Measurements from ENCODE around the gene SELENBP1.
"Not testable (repeated sequence)": the region's sequence is repeated elsewhere in the genome, so short reads cannot be mapped to it uniquely, and the experiment has no call there.

Gene SELENBP1

DNA sequence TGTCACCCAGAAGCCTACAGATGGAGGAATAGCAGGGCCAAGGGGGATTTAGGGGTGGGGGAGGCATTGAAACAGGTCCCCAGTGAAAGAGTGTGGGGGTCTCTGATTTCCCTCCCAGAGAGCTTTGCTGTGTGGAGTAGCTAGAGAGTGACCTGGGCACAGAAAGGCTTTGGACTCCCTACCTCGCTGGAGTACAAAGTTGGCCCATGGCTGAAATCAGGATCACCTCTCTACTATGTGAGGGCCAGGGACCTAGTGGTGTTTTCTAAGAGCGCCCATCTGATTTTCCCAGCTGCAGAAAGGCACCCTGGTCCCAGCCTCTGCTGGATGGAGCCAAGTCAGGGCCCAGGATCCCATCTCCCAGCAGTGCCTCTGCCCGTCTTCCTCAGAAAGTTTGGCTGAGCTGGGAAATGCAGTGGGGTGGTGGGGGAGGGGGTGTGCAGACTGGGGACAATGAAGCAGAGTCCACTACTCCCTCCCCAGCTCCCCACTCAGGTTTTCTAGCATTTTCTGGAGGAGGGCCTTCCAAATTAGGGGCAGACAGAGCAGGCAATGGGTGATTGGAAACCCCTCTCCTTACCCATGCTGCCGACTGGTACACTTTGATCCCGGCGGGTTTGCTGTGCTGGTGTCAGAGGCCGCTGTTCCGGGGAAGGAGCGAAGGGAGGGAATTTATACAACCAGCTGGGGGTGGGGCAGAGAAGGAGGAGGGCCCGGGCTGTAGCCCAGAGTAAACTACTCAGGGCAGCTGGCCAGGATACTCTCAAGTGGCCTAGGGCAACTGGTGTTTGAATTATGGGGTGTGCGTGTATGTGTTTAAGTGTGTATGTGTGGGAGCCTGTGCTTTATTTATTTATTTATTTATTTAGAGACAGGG lies at the start of gene SELENBP1:
Gene SELENBP1 (minus strand): TSS at position 648 of the 877 bp plus-strand sequence. CDS start 64 bp downstream, at position 584.
- DNase-seq, result no peak

DNA sequence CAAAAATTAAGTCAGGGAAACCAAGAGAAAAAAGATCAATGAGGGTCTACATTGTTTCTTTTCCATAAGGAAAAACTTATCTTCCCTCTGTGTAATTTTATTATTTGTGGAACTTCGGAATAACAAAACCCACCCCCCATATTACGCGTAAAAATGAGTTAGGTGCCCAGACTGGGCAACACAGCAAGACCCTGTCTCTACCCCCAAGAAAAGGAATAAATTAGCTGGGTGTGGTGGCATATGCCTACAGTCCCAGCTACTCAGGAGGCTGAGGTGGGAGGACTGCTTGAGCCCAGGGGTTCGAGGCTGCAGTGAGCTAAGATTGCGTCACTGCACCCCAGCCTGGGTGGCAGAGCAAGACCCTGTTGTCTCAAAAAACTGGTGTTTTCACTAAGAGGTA lies 47.3 kb upstream of the SELENBP1 start:
- no peak for DNase-seq

DNA sequence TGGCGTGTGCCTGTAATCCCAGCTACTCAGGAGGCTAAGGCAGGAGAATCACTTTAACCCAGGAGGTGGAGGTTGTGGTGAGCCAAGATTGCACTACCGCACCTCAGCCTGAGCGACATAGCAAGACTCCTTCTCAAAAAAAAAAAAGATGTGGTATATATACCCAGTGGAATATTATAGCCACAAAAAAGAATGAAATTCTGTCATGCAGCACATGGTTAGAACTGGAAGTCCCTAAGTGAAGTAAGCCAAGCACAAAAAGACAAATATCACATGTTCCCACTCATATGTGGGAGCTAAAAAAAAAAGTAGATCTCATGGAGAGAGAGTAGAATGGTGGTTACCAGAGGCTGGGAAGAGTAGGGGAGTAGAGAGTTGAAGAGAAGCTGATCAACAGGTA lies 45.6 kb upstream of the SELENBP1 start:
- no peak for DNase-seq

DNA sequence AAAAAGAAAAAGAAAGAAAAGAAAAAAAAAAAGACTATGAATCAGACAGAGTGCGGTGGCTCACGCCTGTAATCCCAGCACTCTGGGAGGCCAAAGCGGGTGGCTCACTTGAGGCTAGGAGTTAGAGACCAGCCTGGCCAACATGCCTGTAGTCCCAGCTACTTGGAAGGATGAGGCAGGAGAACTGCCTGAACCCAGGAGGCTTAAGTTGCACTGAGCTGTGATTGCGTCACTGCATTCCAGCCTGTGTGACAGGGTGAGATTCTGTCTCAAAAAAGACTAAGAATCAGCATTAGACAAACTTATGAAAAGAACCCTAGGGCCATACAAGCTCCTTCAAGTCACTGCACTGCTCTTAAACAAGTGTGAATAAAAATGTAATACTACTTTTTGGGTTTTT lies 43.7 kb upstream of the SELENBP1 start:
- DNase-seq, result no peak

DNA sequence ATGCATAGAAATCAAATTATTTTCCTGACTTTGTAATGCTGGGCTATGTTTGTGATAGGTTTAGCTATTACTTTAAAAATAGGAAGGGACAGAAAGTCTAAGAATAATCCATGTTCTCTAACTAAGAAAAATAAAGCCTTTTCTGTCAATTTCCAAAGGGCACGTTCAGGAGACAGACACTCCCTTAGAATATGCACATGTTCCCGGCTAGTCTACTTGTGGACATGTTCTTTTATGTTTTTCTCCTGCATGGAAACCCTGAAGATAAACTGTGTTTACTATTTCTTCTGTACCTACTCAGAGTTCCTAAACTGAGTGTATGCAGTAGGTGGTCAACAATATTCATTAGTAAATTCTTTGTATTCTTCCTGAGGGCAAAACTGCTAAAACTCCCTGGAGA lies 39.4 kb upstream of the SELENBP1 start:
- DNase-seq, result no peak

DNA sequence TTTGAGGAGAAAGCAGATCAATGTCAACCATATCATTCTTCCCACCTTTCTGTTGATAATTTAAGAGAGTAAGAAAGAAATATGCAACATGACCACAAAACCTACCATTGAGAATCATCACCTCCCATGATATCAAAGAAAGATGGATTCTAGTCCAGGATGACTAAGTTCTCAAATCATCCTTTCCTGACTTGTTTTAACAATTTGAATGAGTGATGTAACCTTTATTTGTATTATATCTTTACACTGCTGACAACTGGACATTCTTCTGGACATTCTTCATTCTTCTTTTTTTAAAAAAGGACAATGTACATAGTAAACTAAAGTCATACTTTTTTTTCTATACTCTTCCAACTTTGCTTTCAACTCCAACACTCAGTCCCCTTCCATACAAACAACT lies 36.4 kb upstream of the SELENBP1 start:
- no peak for DNase-seq

DNA sequence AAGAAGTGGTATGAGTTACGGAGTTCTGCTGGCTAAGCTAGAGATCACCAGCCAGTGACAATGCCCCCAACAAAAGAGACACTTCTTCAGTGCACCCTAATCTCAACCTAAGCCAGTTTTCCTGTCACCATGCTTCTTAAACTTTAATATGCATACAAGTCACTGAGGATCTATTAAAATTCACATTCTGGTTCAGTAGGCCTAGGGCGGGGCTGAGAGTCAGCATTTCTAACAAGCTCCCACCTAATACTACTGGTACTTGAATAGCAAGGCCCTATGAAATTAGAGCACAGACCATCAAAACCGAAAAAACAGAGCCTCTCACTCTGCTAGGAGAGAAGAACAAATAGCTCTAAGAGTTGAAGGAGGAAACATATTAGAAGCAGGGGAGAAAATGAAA lies 34.8 kb upstream of the SELENBP1 start:
- DNase-seq, result no peak

DNA sequence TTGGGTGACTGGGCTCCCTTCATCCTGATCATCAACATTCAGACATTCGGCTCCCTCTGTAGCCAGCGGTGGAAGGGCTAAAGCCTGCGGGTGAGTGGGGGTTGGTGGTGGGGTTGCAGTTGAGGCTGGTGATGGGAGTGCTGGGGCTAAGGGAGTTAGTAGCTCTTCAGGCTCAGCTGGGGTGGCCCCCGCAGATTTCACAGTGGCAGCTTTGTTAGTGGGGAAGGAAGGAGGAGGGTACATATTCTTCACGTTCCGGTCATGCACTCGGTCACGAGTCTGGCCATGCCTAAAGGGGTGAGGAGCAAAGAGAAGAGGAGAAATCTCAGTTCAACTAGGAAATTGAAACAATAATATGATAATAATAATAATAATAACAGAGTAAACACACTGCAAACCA lies 33.7 kb upstream of the SELENBP1 start:
- DNase-seq, result no peak

DNA sequence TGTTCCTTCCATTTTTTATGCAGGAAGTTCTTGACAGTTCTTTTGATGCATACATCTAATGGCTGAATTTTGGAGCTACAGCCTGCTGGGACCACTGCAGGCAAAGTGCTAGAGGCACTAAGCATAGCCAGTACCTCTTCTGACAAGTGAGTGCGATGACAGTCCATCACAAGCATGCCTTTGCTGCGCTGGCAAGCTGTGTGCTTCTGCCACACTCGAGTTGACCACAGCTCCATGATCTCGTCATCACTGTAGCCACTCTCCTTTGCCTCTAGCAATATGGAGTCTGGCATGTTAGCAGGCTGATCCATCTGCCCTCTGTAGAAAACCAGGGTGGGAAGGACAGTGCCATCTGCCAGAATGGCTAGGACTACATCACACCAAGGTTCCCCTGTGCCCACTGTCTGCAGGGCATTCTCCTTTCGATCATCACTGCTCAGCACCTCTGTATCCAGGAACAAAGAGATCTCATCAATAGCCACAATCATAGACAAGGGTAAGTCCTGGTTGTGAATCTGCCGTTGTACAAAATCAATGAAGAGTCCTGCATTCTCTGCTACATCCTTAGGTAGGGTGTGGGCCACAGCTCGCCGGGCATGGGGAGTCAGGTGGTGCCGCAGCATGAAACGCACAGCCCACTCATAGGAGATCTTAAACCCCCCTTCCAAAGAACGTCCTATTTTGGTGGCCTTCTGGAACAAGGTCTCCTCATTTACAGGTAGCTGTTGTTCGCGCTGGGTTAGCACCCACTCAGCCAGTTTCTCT lies 32.9 kb upstream of the SELENBP1 start:
- DNase-seq, result no peak

DNA sequence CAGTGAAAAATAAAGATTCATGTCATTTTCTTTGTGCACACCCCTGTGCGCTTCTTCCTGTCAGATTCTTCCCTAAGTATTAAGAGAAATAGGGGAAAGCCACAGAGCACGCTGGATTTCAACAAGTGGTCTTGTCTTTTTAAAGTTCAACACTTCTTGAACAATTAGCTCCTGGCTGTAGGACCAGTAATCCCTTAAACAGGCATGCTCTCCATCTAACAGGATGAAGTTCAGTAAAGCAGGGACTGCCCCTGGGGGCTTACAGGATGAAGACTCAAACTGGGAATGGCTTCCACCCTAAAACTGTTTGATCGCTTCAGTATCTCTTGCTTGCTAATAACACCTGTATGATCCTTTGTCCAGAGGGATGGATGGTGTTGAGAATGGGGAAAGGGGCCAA lies 31.1 kb upstream of the SELENBP1 start:
- DNase-seq, result no peak

DNA sequence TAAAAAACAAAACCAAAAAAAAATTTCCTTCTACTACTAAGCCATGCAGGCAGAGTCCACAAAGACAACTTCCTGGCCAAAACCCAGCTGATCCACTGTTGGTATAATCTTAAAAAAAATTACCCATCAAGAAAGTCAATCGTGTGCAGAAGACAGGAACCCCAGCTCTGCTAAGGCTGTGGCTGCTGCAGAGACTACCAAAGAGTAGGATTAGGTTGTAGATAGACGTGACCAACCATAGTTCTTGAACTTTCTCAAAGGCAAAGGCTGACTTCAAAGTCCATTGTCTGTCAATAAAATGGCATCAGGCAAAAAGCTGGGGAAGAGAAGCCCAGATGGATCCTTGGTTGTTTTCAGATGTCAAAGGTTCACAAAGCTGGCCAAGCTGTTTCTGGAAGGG lies 30.3 kb upstream of the SELENBP1 start:
- DNase-seq, result no peak

DNA sequence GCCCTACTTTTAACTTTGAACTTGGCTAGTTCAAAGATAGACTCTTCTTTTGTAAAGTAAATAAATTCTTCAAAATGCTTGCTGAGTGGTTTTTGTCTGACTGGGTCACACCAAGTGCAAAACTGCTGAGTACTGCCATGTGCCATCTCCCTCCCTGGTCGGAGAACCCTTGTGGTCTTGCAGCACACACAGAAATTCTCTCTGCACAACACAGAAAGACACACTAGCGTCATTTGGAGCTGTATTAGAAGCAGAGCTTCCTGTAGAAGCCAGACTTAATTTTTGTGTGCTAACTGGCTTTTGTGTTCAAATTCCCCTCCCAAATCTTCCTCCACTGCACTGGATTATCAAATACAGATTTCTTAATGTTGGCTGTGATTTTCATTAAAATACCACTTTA lies 29.4 kb upstream of the SELENBP1 start:
- DNase-seq, result no peak

DNA sequence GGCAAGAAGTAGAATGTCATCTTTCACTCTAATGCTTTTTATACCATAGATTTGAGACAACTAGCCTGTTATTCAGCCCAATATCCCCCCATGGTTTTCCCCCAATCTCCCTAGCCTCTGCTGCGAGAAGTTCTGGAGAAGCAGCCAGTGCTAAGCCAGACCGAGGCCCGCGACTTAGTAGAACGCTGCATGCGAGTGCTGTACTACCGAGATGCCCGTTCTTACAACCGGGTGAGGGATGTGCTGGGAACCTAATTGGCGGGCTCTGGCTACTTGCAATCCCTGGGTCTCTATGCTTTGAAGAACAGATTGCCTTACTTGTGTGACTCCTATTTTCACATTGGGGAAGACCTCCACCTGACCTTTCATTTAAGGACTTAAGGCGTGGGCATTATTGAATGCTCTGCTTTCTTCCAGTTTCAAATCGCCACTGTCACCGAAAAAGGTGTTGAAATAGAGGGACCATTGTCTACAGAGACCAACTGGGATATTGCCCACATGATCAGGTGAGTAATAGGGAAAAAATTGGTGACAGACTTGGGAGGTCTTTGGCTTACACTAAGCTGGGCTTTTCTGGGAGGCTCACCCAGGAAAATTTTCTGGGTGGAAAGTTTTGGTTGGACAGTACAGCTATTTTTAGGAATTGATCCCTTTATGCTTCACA lies 28.8 kb upstream of the SELENBP1 start:
- DNase-seq, result no peak

DNA sequence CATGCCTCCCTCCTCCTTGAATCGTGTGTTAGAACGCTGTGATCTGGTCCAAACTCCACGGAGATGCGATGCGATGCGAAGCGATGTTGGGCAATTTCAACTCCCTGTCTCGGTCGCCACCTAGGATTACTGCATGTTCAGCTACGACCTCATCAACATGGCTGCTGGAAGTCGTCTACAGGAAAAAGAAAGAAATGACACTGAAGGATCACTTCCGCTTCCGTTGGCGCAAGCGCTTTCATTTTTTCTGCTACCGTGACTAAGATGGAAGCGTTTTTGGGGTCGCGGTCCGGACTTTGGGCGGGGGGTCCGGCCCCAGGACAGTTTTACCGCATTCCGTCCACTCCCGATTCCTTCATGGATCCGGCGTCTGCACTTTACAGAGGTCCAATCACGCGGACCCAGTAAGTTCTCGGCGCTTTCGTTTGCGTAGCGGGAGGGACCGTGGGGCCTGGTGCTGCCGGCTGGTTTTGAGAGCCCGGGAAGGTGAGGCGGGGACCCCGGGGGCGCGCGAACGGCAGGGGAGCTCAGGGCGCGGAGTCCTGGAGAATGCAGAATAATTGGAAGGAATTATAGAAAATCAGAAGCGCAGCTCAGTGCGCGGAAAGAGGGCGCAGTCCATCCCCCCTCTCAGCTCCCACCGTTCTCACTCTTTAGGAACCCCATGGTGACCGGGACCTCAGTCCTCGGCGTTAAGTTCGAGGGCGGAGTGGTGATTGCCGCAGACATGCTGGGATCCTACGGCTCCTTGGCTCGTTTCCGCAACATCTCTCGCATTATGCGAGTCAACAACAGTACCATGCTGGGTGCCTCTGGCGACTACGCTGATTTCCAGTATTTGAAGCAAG lies 27.0 kb upstream of the SELENBP1 start, which contains the start of gene PSMB4:
Gene PSMB4 (plus strand): TSS at position 250 of the 848 bp plus-strand sequence. CDS start 15 bp downstream, at position 265.
- DNase-seq, result peak; percentile 88 to 90

DNA sequence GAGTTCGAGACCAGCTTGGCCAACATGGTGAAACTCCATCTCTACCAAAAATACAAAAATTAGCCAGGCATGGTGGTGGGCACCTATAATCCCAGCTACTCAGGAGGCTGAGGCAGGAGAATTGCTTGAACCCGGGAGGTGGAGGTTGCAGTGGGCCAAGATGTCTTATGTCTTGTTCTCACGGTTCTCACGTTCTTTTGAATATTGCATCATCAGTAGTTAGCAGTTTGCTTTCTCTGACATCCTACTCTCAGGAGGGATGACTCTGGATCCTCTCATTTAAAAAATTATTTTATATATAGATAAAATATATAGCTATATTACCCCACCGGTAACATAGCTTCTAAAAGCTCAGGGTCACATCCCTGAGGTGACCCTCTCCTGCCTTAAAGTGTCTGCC lies 23.8 kb upstream of the SELENBP1 start:
- not testable (repeated sequence) for DNase-seq

DNA sequence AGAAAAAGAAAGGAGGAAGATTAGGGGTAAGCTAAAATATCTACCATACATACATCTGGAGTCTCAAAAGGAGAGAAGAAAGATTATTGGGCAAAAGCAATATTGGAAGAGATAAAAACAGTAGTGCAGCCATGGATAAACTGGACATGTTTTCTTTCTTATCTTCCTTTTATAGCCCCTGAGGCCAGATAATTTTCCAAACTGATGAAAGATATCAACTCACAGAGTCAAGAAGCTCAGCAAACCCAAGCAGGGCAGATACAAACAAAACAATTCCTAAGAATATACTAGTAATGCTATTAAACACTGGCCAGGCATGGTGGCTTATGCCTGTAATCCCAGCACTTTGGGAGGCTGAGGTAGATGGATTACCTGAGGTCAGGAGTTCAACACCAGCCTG lies 21.1 kb upstream of the SELENBP1 start:
- no peak for DNase-seq

DNA sequence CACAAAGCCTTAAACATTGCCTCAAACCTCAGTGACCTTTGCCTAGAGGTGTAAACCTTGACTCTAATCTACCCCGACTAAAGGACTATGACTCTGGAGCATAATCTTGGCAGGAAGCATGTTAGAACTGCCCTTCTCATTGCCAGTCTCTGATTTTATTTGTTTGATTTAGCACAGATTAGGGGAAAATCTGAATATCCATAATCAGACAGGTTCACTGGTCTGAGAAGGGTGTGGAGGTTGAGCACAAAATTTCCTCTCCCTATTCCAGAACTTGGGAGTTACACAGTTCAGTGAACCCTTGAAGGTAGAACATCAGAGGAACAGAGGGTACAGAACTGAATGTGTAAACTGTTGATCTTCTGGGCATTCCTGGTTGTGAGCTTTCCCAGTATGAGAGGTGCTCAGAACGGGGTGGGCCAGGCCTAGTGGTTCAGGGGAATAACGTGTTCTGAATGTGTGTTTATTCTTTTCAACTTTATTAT lies 18.6 kb upstream of the SELENBP1 start:
- no peak for DNase-seq

DNA sequence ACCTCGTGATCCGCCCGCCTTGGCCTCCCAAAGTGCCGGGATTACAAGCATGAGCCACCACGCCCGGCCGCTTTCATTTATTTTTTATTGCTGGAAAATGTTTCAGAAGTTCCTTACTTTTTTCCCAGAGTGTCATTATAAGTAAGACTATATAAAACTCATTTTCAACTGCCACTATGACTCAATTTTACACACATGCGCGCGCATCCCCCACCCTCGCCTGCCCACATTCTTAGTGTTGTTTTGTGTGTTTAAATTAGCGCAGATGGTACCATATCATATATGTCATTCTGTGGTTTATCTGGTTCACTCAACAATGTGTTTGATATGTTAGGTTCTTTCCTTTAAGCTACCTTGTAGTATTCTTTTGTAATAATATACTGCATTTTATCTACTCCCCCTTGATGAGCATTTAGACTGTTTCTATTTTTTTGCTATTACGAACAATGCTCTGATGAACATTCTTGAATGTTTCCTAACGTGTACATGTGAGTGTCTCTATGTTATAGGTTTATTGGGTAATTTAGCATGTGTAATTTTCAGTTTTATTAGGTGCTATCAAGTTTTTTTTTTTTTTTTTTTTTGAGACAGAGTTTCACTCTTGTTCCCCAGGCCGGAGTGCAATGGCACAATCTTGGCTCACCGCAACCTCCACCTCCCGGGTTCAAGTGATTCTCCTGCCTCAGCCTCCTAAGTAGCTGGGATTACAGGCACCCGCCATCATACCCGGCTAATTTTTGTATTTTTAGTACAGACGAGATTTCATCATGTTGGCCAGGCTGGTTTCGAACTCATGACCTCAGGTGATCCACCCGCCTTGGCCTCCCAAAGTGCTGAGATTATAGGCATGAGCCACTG lies 17.9 kb upstream of the SELENBP1 start:
- DNase-seq, result not testable (repeated sequence)

DNA sequence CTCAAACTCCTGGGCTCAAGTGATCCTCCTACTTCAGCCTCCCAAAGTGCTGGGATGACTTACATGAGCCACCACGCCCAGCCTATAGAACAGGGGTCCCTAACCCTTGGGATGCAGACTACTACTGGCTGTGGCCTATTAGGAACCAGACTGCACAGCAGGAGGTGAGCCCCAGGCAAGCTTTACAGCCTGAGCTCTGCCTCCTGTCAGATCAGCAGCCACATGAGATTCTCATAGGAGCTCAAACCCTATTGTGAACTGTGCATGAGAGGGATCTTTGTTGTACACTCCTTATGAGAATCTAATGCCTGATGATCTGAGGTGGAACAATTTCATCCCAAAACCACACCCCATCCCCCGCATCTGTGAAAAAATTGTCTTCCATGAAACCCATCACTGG lies 13.5 kb upstream of the SELENBP1 start:
- DNase-seq, result no peak

DNA sequence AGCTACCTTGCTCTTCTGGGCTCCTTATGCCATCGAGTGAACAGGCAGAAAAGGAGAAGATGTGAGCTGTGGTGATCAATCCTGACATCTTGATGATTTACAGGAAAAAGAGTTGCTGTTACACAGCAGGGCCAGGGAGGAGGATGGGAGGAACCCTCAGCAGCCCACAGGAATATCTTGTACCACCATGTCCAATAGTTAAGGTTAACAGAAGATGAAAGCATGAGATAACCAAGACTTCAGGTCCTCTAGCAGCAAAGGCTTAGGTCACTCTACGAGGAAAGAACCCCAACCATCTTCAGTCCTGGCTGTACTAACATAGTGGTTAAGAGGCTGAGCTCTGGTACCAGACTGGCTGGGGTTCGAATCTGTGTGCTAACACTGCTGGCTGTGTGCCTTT lies 12.1 kb upstream of the SELENBP1 start:
- no peak for DNase-seq

DNA sequence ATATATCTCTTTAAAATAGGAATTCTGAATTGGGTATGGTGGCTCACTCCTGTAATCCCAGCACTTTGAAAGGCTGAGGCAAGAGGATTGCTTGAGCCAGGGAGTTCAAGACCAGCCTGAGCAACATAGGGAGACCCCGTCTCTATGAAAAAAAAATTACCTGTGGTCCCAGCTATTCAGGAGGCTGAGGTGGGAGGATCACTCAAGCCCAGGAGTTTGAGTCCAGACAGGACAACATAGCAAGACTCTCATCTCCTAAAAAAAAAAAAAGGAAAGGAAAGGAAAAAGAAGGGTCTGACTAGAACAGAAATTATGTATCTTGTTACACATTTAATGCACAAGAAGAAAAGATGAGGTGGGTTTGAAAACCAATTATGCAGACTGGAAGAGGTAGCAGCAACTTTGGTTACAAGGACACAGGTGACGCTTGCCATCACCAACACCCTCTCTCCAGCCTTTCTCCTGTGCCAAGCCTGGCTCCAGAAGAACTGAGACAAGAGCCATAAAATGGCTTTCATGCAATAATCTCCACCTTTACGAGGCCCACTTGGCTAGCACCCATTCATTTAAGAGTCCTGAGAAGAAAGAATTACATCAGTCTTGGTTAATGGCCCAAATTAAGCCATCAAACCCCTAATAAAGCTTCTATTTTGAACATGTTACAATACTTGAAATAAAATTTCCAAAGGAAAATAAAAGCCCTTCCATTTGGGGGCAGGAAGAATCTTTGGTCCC lies 4.8 kb upstream of the SELENBP1 start:
- DNase-seq, result no peak

Measured in CD4-positive, alpha-beta T cell treated with Interleukin-1 beta for 1 hour (primary cell).